HEK293 (cell line): ENCODE measurements around the gene POLR2L.

ENCODE experiments used
- CTCF ChIA-PET: fragments of 350-600 bp; formaldehyde crosslinking; extraction: SDS; loops from one replicate; lab custom pipeline; 2021; ENCODE audit warnings: antibody characterized with exemption; lab: Yijun Ruan, JAX
- POLR2A ChIA-PET: fragments of 300-600 bp; formaldehyde crosslinking; extraction: SDS; loops from one replicate; lab custom pipeline; 2020; ENCODE audit warnings: antibody characterized with exemption, inconsistent platforms; lab: Yijun Ruan, JAX
- H3K27ac ChIP-seq: fragments of 200-500 bp; sonication (Bioruptor generic); 2 replicates; pipeline ENCODE4 v1.5.1; 2014; ENCODE audit warnings: low read depth, low read length, control low read depth, inconsistent platforms; ENCODE audit errors: extremely low read depth
- H3K36me3 ChIP-seq, 2 experiments: fragments of 200-500 bp in 1 of 2; sonication (Bioruptor generic) in 1 of 2; 1 replicate in 1 of 2; 2 replicates in 1 of 2; pipeline ENCODE4 v1.5.1; 2014 to 2017; ENCODE audit warnings: inconsistent platforms in 2 of 2, low read length in 2 of 2; ENCODE audit not compliant: control insufficient read depth in 2 of 2, insufficient read depth in 1 of 2
- H3K4me1 ChIP-seq: fragments of 200-500 bp; sonication (Bioruptor generic); 2 replicates; pipeline ENCODE4 v1.5.1; 2014; ENCODE audit warnings: mild to moderate bottlenecking, low read length, inconsistent platforms; ENCODE audit not compliant: control insufficient read depth, insufficient read depth
- H3K4me3 ChIP-seq: 2 replicates; pipeline ENCODE4 v1.5.1; 2011; ENCODE audit warnings: low read depth, mild to moderate bottlenecking, control low read depth, low read length, moderate library complexity
- H3K9me3 ChIP-seq: fragments of 200-500 bp; sonication (Bioruptor generic); 2 replicates; pipeline ENCODE4 v1.5.1; 2014; ENCODE audit warnings: low read depth, low read length, inconsistent platforms; ENCODE audit not compliant: control insufficient read depth, insufficient read depth
- GLI4 ChIP-seq: fragments of 450-650 bp; formaldehyde crosslinking; IDR thresholded peaks from 2 replicates; pipeline ENCODE4 v1.5.1; 2016; ENCODE audit warnings: missing biosample characterization, missing genetic modification characterization
- HOXC10 ChIP-seq: sonication (generic); formaldehyde crosslinking; IDR thresholded peaks from 2 replicates; pipeline ENCODE4 v1.8.1; 2023; ENCODE audit warnings: mild to moderate bottlenecking, missing genetic modification reagents
- KLF1 ChIP-seq: fragments of 450-650 bp; formaldehyde crosslinking; IDR thresholded peaks from 2 replicates; pipeline ENCODE4 v1.5.1; 2016; ENCODE audit warnings: missing biosample characterization, missing genetic modification characterization
- KLF10 ChIP-seq: fragments of 450-650 bp; IDR thresholded peaks from 2 replicates; pipeline ENCODE4 v1.5.1; 2018; ENCODE audit warnings: missing biosample characterization, mild to moderate bottlenecking, missing genetic modification characterization
- KLF7 ChIP-seq: fragments of 450-650 bp; formaldehyde crosslinking; IDR thresholded peaks from 2 replicates; pipeline ENCODE4 v1.5.1; 2016; ENCODE audit warnings: missing biosample characterization, missing genetic modification characterization, borderline replicate concordance
- KLF9 ChIP-seq: fragments of 450-650 bp; formaldehyde crosslinking; IDR thresholded peaks from 2 replicates; pipeline ENCODE4 v1.5.1; 2016; ENCODE audit warnings: missing biosample characterization, missing genetic modification characterization, low read depth
- YY2 ChIP-seq: fragments of 450-650 bp; formaldehyde crosslinking; IDR thresholded peaks from 2 replicates; pipeline ENCODE4 v1.5.1; 2016; ENCODE audit warnings: missing biosample characterization, missing genetic modification characterization
- ZBTB17 ChIP-seq: fragments of 450-650 bp; formaldehyde crosslinking; IDR thresholded peaks from 2 replicates; pipeline ENCODE4 v1.5.1; 2016; ENCODE audit warnings: missing biosample characterization, missing genetic modification characterization
- ZBTB8A ChIP-seq: fragments of 450-650 bp; formaldehyde crosslinking; IDR thresholded peaks from 2 replicates; pipeline ENCODE4 v1.5.1; 2016; ENCODE audit warnings: missing biosample characterization, missing genetic modification characterization
- ZFHX2 ChIP-seq: fragments of 450-650 bp; formaldehyde crosslinking; conservative IDR thresholded peaks from 2 replicates; pipeline ENCODE4 v1.5.1; 2016; ENCODE audit warnings: missing biosample characterization, missing genetic modification characterization
- ZIC2 ChIP-seq: fragments of 450-650 bp; formaldehyde crosslinking; IDR thresholded peaks from 2 replicates; pipeline ENCODE4 v1.5.1; 2016; ENCODE audit warnings: missing biosample characterization, missing genetic modification characterization
- ZNF140 ChIP-seq: fragments of 450-650 bp; formaldehyde crosslinking; IDR thresholded peaks from 2 replicates; pipeline ENCODE4 v1.5.1; 2016; ENCODE audit warnings: missing biosample characterization, missing genetic modification characterization
- ZNF302 ChIP-seq: fragments of 450-650 bp; formaldehyde crosslinking; IDR thresholded peaks from 2 replicates; pipeline ENCODE4 v1.5.1; 2016; ENCODE audit warnings: missing biosample characterization, missing genetic modification characterization, low read depth
- ZNF366 ChIP-seq: fragments of 450-650 bp; formaldehyde crosslinking; conservative IDR thresholded peaks from 2 replicates; pipeline ENCODE4 v1.5.1; 2016; ENCODE audit warnings: missing biosample characterization, missing genetic modification characterization
- ZNF37A ChIP-seq: fragments of 450-650 bp; IDR thresholded peaks from 2 replicates; pipeline ENCODE4 v1.5.1; 2018; ENCODE audit warnings: missing biosample characterization, missing genetic modification characterization
- ZNF514 ChIP-seq: fragments of 450-650 bp; formaldehyde crosslinking; IDR thresholded peaks from 2 replicates; pipeline ENCODE4 v1.5.1; 2016; ENCODE audit warnings: missing biosample characterization, missing genetic modification characterization
- ZNF521 ChIP-seq: fragments of 450-650 bp; formaldehyde crosslinking; IDR thresholded peaks from 2 replicates; pipeline ENCODE4 v1.5.1; 2017; ENCODE audit warnings: missing biosample characterization, mild to moderate bottlenecking, missing genetic modification characterization
- ZNF549 ChIP-seq: fragments of 450-650 bp; IDR thresholded peaks from 2 replicates; pipeline ENCODE4 v1.5.1; 2018; ENCODE audit warnings: missing biosample characterization, missing genetic modification characterization, mild to moderate bottlenecking, inconsistent platforms, moderate library complexity
- ZNF600 ChIP-seq: fragments of 450-650 bp; formaldehyde crosslinking; IDR thresholded peaks from 2 replicates; pipeline ENCODE4 v1.5.1; 2016; ENCODE audit warnings: missing biosample characterization, missing genetic modification characterization
- ZNF629 ChIP-seq: fragments of 450-650 bp; formaldehyde crosslinking; IDR thresholded peaks from 2 replicates; pipeline ENCODE4 v1.5.1; 2017; ENCODE audit warnings: missing biosample characterization, missing genetic modification characterization
- ZNF664 ChIP-seq: fragments of 450-650 bp; formaldehyde crosslinking; IDR thresholded peaks from 2 replicates; pipeline ENCODE4 v1.5.1; 2016; ENCODE audit warnings: missing biosample characterization, missing genetic modification characterization
- ZNF776 ChIP-seq: fragments of 450-650 bp; formaldehyde crosslinking; IDR thresholded peaks from 2 replicates; pipeline ENCODE4 v1.5.0; 2017; ENCODE audit warnings: missing biosample characterization, missing genetic modification characterization, borderline replicate concordance
- TF ChIP-seq, protein P1 (sequence below): fragments of 450-650 bp; formaldehyde crosslinking; IDR thresholded peaks from 2 replicates; pipeline ENCODE4 v1.5.1; 2016; ENCODE audit warnings: missing biosample characterization, missing genetic modification characterization
- TF ChIP-seq, protein P2 (sequence below): fragments of 450-650 bp; formaldehyde crosslinking; IDR thresholded peaks from 2 replicates; pipeline ENCODE4 v1.5.1; 2016; ENCODE audit warnings: missing biosample characterization, missing genetic modification characterization, borderline replicate concordance
- TF ChIP-seq, protein P3 (sequence below): fragments of 450-650 bp; formaldehyde crosslinking; IDR thresholded peaks from 2 replicates; pipeline ENCODE4 v1.5.1; 2016; ENCODE audit warnings: missing biosample characterization, missing genetic modification characterization
- TF ChIP-seq, protein P4 (sequence below): fragments of 450-650 bp; formaldehyde crosslinking; IDR thresholded peaks from 2 replicates; pipeline ENCODE4 v1.5.1; 2016; ENCODE audit warnings: missing biosample characterization, missing genetic modification characterization
- TF ChIP-seq, protein P5 (sequence below): fragments of 450-650 bp; formaldehyde crosslinking; IDR thresholded peaks from 2 replicates; pipeline ENCODE4 v1.5.1; 2016; ENCODE audit warnings: missing biosample characterization, missing genetic modification characterization

Gene POLR2L

DNA sequence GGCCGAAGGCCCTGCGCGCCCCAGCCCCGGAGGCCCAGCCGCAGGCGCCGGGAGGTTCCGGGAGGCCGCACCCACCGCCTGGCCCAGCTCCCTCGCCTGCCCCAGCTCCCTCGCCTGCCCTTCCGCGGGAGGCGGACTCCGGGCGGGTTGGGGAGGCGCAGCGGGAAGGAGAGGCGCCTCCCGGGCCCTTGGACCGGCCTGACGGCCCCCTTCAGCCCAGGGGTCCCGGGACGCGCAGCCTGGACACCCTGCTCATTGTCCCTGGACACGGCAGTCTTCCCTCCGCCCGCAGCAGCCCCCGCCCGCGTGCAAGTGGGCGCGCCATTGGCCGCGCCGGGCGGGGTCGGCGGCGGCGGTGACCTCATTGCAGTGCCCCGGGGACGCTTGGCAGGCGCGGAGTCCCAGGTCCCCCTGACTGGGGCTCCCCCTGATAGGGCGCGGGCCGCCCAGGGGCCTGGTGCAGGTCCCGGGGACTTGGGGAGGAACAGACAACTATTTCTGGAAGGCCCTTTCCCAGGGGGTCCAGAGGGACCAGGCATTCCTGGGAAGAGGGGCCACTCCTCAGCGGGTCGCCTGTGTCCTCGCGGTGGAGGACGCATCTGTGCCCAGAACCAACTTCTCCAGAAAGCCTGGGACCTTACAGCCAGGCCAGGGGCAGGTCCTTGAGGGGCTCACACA, 9.1 kb downstream of the POLR2L start (continued):
- TF ChIP-seq, protein P1, sequence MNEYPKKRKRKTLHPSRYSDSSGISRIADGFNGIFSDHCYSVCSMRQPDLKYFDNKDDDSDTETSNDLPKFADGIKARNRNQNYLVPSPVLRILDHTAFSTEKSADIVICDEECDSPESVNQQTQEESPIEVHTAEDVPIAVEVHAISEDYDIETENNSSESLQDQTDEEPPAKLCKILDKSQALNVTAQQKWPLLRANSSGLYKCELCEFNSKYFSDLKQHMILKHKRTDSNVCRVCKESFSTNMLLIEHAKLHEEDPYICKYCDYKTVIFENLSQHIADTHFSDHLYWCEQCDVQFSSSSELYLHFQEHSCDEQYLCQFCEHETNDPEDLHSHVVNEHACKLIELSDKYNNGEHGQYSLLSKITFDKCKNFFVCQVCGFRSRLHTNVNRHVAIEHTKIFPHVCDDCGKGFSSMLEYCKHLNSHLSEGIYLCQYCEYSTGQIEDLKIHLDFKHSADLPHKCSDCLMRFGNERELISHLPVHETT (tag by site-specific recombination) = no peak
- no peak for TF ChIP-seq ZNF140 (tag by site-specific recombination)
- no peak for TF ChIP-seq ZNF521 (tag by site-specific recombination)
- TF ChIP-seq, all 188 proteins: peak for 28

DNA sequence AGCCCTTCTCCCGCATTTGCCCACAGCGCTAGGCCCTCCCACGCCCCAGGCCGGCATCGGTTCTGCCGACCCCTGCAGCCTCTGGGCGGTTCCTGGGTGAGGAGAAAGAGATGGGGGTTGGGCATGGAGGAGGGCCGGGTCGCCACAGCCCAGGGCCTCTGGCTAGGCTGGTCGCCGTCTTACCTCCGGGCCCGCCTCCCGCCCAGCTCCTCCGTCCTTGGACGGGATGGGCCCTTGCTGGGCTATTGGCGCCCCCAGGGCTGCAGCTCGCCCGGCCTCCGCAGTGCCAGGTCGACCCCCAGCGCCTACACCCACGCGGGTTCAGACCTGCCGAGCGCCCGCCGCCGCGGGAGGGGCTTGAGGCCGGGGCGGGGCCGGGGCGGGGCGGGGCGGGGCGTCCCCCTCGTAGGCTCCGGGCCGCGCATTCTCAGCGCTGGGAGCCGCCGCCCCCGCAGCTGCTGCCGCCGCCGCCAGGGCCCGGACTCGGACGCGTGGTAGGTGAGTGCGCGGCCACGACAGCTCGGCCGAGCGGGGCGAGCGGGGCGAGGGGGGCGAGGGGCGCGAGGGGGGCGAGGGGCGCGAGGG, 9.7 kb downstream of the POLR2L start, which contains the start of gene CD151:
Gene CD151, plus strand, starts transcription at position 424 of the 585 bp plus-strand sequence. CDS start 3,118 bp downstream, outside the sequence.
- Histone ChIP-seq H3K27ac (peak within 1 kb of the TSS; percentile 66; the same call in 1 of the 2 replicates), H3K4me3 (peak within 1 kb of the TSS; percentile 70)
- POLR2A ChIA-PET = interaction anchor here (0.6 to 15.0 kb wide), 5 partner anchors 9 to 26 kb away, joined by 3 to 202 read pairs (median 6); partner anchors contain the start of genes PNPLA2, POLR2L, RPLP2 and TSPAN4
- TF ChIP-seq, protein P2, sequence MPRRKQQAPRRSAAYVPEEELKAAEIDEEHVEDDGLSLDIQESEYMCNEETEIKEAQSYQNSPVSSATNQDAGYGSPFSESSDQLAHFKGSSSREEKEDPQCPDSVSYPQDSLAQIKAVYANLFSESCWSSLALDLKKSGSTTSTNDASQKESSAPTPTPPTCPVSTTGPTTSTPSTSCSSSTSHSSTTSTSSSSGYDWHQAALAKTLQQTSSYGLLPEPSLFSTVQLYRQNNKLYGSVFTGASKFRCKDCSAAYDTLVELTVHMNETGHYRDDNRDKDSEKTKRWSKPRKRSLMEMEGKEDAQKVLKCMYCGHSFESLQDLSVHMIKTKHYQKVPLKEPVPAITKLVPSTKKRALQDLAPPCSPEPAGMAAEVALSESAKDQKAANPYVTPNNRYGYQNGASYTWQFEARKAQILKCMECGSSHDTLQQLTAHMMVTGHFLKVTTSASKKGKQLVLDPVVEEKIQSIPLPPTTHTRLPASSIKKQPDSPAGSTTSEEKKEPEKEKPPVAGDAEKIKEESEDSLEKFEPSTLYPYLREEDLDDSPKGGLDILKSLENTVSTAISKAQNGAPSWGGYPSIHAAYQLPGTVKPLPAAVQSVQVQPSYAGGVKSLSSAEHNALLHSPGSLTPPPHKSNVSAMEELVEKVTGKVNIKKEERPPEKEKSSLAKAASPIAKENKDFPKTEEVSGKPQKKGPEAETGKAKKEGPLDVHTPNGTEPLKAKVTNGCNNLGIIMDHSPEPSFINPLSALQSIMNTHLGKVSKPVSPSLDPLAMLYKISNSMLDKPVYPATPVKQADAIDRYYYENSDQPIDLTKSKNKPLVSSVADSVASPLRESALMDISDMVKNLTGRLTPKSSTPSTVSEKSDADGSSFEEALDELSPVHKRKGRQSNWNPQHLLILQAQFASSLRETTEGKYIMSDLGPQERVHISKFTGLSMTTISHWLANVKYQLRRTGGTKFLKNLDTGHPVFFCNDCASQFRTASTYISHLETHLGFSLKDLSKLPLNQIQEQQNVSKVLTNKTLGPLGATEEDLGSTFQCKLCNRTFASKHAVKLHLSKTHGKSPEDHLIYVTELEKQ = no peak
- TF ChIP-seq ZNF366 (tag by site-specific recombination) = no peak
- no peak for TF ChIP-seq ZNF629
- peak; percentile 81 for TF ChIP-seq ZBTB8A
- TF ChIP-seq ZNF37A (tag by site-specific recombination) = no peak
- no peak for TF ChIP-seq ZNF664 (tag by site-specific recombination)
- peak; percentile 66 for TF ChIP-seq KLF1 (tag by site-specific recombination)
- peak; percentile 51; the same call in 1 of the 2 replicates for TF ChIP-seq ZNF600
- TF ChIP-seq ZNF549 (tag by site-specific recombination) = no peak
- TF ChIP-seq ZBTB17 (tag by site-specific recombination) = 0 out of 2 replicates have a peak, but pooled peaks have one; percentile 30
- TF ChIP-seq, protein P3, sequence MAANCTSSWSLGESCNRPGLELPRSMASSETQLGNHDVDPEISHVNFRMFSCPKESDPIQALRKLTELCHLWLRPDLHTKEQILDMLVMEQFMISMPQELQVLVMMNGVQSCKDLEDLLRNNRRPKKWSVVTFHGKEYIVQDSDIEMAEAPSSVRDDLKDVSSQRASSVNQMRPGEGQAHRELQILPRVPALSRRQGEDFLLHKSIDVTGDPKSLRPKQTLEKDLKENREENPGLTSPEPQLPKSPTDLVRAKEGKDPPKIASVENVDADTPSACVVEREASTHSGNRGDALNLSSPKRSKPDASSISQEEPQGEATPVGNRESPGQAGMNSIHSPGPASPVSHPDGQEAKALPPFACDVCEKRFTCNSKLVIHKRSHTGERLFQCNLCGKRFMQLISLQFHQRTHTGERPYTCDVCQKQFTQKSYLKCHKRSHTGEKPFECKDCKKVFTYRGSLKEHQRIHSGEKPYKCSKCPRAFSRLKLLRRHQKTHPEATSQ (tag by site-specific recombination) = no peak
- no peak for TF ChIP-seq GLI4
- TF ChIP-seq ZNF302 (tag by site-specific recombination) = no peak
- TF ChIP-seq, protein P4, sequence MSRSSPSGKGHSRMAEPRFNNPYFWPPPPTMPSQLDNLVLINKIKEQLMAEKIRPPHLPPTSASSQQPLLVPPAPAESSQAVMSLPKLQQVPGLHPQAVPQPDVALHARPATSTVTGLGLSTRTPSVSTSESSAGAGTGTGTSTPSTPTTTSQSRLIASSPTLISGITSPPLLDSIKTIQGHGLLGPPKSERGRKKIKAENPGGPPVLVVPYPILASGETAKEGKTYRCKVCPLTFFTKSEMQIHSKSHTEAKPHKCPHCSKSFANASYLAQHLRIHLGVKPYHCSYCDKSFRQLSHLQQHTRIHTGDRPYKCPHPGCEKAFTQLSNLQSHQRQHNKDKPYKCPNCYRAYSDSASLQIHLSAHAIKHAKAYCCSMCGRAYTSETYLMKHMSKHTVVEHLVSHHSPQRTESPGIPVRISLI (tag by site-specific recombination) = no peak
- TF ChIP-seq YY2 (tag by site-specific recombination) = no peak
- TF ChIP-seq, protein P5, sequence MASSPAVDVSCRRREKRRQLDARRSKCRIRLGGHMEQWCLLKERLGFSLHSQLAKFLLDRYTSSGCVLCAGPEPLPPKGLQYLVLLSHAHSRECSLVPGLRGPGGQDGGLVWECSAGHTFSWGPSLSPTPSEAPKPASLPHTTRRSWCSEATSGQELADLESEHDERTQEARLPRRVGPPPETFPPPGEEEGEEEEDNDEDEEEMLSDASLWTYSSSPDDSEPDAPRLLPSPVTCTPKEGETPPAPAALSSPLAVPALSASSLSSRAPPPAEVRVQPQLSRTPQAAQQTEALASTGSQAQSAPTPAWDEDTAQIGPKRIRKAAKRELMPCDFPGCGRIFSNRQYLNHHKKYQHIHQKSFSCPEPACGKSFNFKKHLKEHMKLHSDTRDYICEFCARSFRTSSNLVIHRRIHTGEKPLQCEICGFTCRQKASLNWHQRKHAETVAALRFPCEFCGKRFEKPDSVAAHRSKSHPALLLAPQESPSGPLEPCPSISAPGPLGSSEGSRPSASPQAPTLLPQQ (tag by site-specific recombination) = peak; percentile 44; the same call in 1 of the 2 replicates
- no peak for TF ChIP-seq ZNF514 (tag by site-specific recombination)
- no peak for TF ChIP-seq ZNF776
- peak; percentile 52; the same call in 1 of the 2 replicates for TF ChIP-seq KLF10 (tag by site-specific recombination)
- TF ChIP-seq KLF7 (tag by site-specific recombination) = 0 out of 2 replicates have a peak, but pooled peaks have one; percentile 22
- peak; percentile 58 for TF ChIP-seq ZIC2
- peak; percentile 72 for TF ChIP-seq ZFHX2 (tag by site-specific recombination)
- TF ChIP-seq HOXC10 = no peak
- TF ChIP-seq KLF9 (tag by site-specific recombination) = peak; percentile 41; the same call in 1 of the 2 replicates

More for the DNA sequence above, 9.7 kb downstream of the POLR2L start, which contains the start of gene CD151:
- no peaks in the 10 kb centered on the region; the same call in 1 of the 2 replicates for H3K4me1 ChIP-seq
- CTCF ChIA-PET = interaction anchor here (0.5 kb wide), 1 partner anchor 1569 kb away, joined by 3 read pairs; no protein-coding TSS in a partner anchor
- peaks cover 0 to 31% of the 10 kb centered on the region in 2 experiments; a peak in 1 of 3 replicates for H3K36me3 ChIP-seq
- no peaks in the 10 kb centered on the region for H3K9me3 ChIP-seq
